ENCODE data around the gene IFFO2.

DNA sequence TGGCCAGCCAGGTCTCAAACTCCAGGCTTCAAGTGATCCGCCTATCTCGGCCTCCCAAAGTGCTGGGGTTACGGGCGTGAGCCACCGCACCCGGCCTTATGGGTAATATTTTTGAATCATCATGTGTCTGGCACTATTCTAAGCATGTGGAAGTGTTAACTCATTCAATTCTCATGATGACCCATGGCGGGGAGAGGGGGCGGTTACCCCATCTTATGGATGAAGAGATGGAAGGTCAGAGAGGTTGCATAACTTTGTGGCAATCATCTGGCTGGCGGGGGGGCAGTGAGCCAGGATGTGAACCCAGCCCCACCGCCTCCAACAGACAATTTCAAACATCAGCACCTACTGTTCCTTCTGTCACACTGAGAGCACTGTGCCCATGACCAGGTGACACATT lies 85.5 kb downstream of the IFFO2 start:
- TF ChIP-seq, protein P1, sequence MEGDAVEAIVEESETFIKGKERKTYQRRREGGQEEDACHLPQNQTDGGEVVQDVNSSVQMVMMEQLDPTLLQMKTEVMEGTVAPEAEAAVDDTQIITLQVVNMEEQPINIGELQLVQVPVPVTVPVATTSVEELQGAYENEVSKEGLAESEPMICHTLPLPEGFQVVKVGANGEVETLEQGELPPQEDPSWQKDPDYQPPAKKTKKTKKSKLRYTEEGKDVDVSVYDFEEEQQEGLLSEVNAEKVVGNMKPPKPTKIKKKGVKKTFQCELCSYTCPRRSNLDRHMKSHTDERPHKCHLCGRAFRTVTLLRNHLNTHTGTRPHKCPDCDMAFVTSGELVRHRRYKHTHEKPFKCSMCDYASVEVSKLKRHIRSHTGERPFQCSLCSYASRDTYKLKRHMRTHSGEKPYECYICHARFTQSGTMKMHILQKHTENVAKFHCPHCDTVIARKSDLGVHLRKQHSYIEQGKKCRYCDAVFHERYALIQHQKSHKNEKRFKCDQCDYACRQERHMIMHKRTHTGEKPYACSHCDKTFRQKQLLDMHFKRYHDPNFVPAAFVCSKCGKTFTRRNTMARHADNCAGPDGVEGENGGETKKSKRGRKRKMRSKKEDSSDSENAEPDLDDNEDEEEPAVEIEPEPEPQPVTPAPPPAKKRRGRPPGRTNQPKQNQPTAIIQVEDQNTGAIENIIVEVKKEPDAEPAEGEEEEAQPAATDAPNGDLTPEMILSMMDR (IDR thresholded peaks at IDR 0.05): no peak
- TF ChIP-seq POLR2A (IDR thresholded peaks at IDR 0.05): no peak
